Measurements from ENCODE around the gene SIRPA. TPM values are rescaled to one million over a fixed set of nuclear protein-coding genes. Genes with fewer than 3 reads are reported as not detected.

The SIRPA gene
- total RNA-seq, 1 experiment from 2014 or later: 12.8 TPM

- no peak for TF ChIP-seq EZH2 (IDR thresholded peaks at IDR 0.05; ENCODE audit: low read length, unreplicated experiment)
- no peak for TF ChIP-seq EZH2phosphoT487 (IDR thresholded peaks at IDR 0.05; ENCODE audit: borderline replicate concordance, low read length)
- TF ChIP-seq, protein P1, sequence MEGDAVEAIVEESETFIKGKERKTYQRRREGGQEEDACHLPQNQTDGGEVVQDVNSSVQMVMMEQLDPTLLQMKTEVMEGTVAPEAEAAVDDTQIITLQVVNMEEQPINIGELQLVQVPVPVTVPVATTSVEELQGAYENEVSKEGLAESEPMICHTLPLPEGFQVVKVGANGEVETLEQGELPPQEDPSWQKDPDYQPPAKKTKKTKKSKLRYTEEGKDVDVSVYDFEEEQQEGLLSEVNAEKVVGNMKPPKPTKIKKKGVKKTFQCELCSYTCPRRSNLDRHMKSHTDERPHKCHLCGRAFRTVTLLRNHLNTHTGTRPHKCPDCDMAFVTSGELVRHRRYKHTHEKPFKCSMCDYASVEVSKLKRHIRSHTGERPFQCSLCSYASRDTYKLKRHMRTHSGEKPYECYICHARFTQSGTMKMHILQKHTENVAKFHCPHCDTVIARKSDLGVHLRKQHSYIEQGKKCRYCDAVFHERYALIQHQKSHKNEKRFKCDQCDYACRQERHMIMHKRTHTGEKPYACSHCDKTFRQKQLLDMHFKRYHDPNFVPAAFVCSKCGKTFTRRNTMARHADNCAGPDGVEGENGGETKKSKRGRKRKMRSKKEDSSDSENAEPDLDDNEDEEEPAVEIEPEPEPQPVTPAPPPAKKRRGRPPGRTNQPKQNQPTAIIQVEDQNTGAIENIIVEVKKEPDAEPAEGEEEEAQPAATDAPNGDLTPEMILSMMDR (conservative IDR thresholded peaks at IDR 0.05; ENCODE audit: low read depth, low read length): no peak
- Histone ChIP-seq H4K20me1 (ENCODE audit: low read length) (no peaks in the 10 kb centered on the region), H3K36me3 (ENCODE audit: low read depth, low read length) (no peaks in the 10 kb centered on the region), H3K27me3 (ENCODE audit: low read length) (peaks cover 53% of the 10 kb centered on the region), H3K9ac (ENCODE audit: low read length) (no peak overlapping the region), H3K4me2 (ENCODE audit: low read length) (no peak overlapping the region), H3F3A (ENCODE audit: low read length, unreplicated experiment) (no peaks in the 10 kb centered on the region), H3K4me3 (ENCODE audit: low read length) (no peak overlapping the region), H2AFZ (ENCODE audit: low read length) (no peak overlapping the region), H3K27ac (ENCODE audit: low read length) (no peak overlapping the region), H3K4me1 (ENCODE audit: insufficient read depth, low read length) (no peaks in the 10 kb centered on the region; the same call in 1 of the 2 replicates), H3K9me3 (ENCODE audit: low read length) (no peaks in the 10 kb centered on the region), H3K9me2 (replicated peaks; ENCODE audit: low read length) (no peaks in the 10 kb centered on the region), H3K79me2 (ENCODE audit: low read length) (no peaks in the 10 kb centered on the region)
- ATAC-seq (no peak), DNase-seq (no peak)
- ChIA-PET POLR2A (ENCODE audit: unreplicated experiment) (interaction anchor here (0.7 kb wide), 1 partner anchor 167 kb away, joined by 7 read pairs; no protein-coding TSS in a partner anchor), CTCF (interaction anchor here (0.6 kb wide), 1 partner anchor 208 kb away, joined by 3 read pairs; no protein-coding TSS in a partner anchor)
- intact Hi-C loops (cut with micrococcal nuclease): no loop called here
- BruUV-seq (replicated peaks): no TSS peak
Observed at GRCh38 chr20:1964061-1964460, 68.9 kb downstream of the SIRPA start.

- H3K27me3 ChIP-seq (ENCODE audit: low read length): peaks cover 59% of the 10 kb centered on the region
- no peak for DNase-seq
- H3K4me3 ChIP-seq (ENCODE audit: low read length): no peak overlapping the region
- H3F3A ChIP-seq (ENCODE audit: low read length, unreplicated experiment): no peaks in the 10 kb centered on the region
- no peaks in the 10 kb centered on the region for H3K9me3 ChIP-seq (ENCODE audit: low read length)
- H3K4me1 ChIP-seq (ENCODE audit: insufficient read depth, low read length): no peaks in the 10 kb centered on the region; the same call in 1 of the 2 replicates
- no peaks in the 10 kb centered on the region for H4K20me1 ChIP-seq (ENCODE audit: low read length)
- H3K27ac ChIP-seq (ENCODE audit: low read length): no peak overlapping the region
- TF ChIP-seq, protein P1 (conservative IDR thresholded peaks at IDR 0.05; ENCODE audit: low read depth, low read length): no peak
- TF ChIP-seq EZH2phosphoT487 (IDR thresholded peaks at IDR 0.05; ENCODE audit: borderline replicate concordance, low read length) (no peak), EZH2 (IDR thresholded peaks at IDR 0.05; ENCODE audit: low read length, unreplicated experiment) (no peak)
- no peaks in the 10 kb centered on the region for H3K36me3 ChIP-seq (ENCODE audit: low read depth, low read length)
- no TSS peak for BruUV-seq (replicated peaks)
- intact Hi-C loops (cut with micrococcal nuclease): loop anchor here (1.0 to 5.0 kb wide), 2 partner anchors 127 to 207 kb away; no protein-coding TSS in a partner anchor
- ChIA-PET POLR2A (ENCODE audit: unreplicated experiment) (no interaction called here), CTCF (no interaction called here)
- H3K79me2 ChIP-seq (ENCODE audit: low read length): no peaks in the 10 kb centered on the region
- no peaks in the 10 kb centered on the region for H3K9me2 ChIP-seq (replicated peaks; ENCODE audit: low read length)
- H3K9ac ChIP-seq (ENCODE audit: low read length): no peak overlapping the region
- no peak for ATAC-seq
- peak overlapping the region; percentile 69; the same call in 1 of the 2 replicates for H2AFZ ChIP-seq (ENCODE audit: low read length)
- H3K4me2 ChIP-seq (ENCODE audit: low read length): peak overlapping the region; percentile 43; the same call in 1 of the 2 replicates
Observed at GRCh38 chr20:1964659-1965405, 69.6 kb downstream of the SIRPA start.

Data from PC-3 (cell line).